Activated naive CD4-positive, alpha-beta T cell treated with Interleukin-2 at 50 U/mL for 16 hours (primary cell): ENCODE measurements around the gene FKBP14.

Experiments
- DNase-seq: peaks from one replicate; pipeline ENCODE4 v3.0.0-alpha.2; 2020

FKBP14 gene

GRCh38 chr7:30032310-30033125 is 6.0 kb upstream of the FKBP14 start:
- no peak for DNase-seq

- DNase-seq, result peak; percentile 10
Measured at GRCh38 chr7:30029696-30030095, 3.2 kb upstream of the FKBP14 start.

- no peak for DNase-seq
Measured at GRCh38 chr7:30028749-30029635, 2.5 kb upstream of the FKBP14 start.

- DNase-seq, result peak; percentile 90
Measured at GRCh38 chr7:30028216-30028748, 1.8 kb upstream of the FKBP14 start, which contains the start of gene PLEKHA8. Gene PLEKHA8, plus strand, starts transcription at chr7:30028412. Its CDS starts 351 bp downstream, at chr7:30028763.

GRCh38 chr7:30027740-30028215 is 1.3 kb upstream of the FKBP14 start:
- no peak for DNase-seq

- peak; percentile 32 for DNase-seq
Measured at GRCh38 chr7:30027065-30027456, 559 bp upstream of the FKBP14 start.

GRCh38 chr7:30023524-30023923 is 3.0 kb downstream of the FKBP14 start:
- no peak for DNase-seq

GRCh38 chr7:30022991-30023390 is 3.5 kb downstream of the FKBP14 start:
- no peak for DNase-seq

GRCh38 chr7:30020535-30020934 is 6.0 kb downstream of the FKBP14 start:
- DNase-seq, result no peak

GRCh38 chr7:30019960-30020359 is 6.5 kb downstream of the FKBP14 start:
- DNase-seq, result no peak

GRCh38 chr7:30019387-30019786 is 7.1 kb downstream of the FKBP14 start:
- DNase-seq, result no peak

- DNase-seq, result no peak
Measured at GRCh38 chr7:30018451-30018850, 8.1 kb downstream of the FKBP14 start.

GRCh38 chr7:30012757-30013156 is 13.7 kb downstream of the FKBP14 start:
- DNase-seq, result no peak

- no peak for DNase-seq
Measured at GRCh38 chr7:30010021-30010420, 16.5 kb downstream of the FKBP14 start.

- DNase-seq, result no peak
Measured at GRCh38 chr7:30005464-30005863, 21.0 kb downstream of the FKBP14 start.

GRCh38 chr7:30003098-30003497 is 23.4 kb downstream of the FKBP14 start:
- DNase-seq, result no peak

GRCh38 chr7:30001998-30002397 is 24.5 kb downstream of the FKBP14 start:
- DNase-seq, result no peak

GRCh38 chr7:29998489-29998888 is 28.0 kb downstream of the FKBP14 start:
- no peak for DNase-seq

GRCh38 chr7:29996321-29996720 is 30.2 kb downstream of the FKBP14 start:
- no peak for DNase-seq

GRCh38 chr7:29995652-29996051 is 30.9 kb downstream of the FKBP14 start:
- no peak for DNase-seq

- DNase-seq, result no peak
Measured at GRCh38 chr7:29993140-29993539, 33.4 kb downstream of the FKBP14 start.

- no peak for DNase-seq
Measured at GRCh38 chr7:29991937-29992336, 34.6 kb downstream of the FKBP14 start.

- no peak for DNase-seq
Measured at GRCh38 chr7:29990931-29991330, 35.6 kb downstream of the FKBP14 start.
